Endothelial cell of umbilical vein (primary cell): ENCODE measurements around the gene EXOC1. TPM values are rescaled to one million over a fixed set of nuclear protein-coding genes. Genes with fewer than 3 reads are reported as not detected.

Experiments
- BruUV-seq: library from RNA; stranded (reverse); fragments of 400-500 nt; replicated peaks from 2 replicates; lab custom pipeline; 2021; lab: Mats Ljungman, UMichigan
- CTCF ChIA-PET: fragments of 300-600, 350-600 bp; sonication (Branson Sonifier 250); formaldehyde crosslinking; loops from one replicate; lab custom pipeline; 2021; ENCODE audit warnings: antibody characterized with exemption, inconsistent platforms; lab: Charles Lee
- POLR2A ChIA-PET: fragments of 300-600, 350-600 bp; sonication (Branson Sonifier 250); formaldehyde crosslinking; loops from one replicate; lab custom pipeline; 2021; ENCODE audit warnings: antibody characterized with exemption, inconsistent platforms; lab: Charles Lee
- DNase-seq: peaks from one replicate; pipeline ENCODE4 v3.0.0-alpha.2; 2011; ENCODE audit warnings: low read depth, low spot score
- FAIRE-seq: peaks from 2 replicates; lab custom pipeline; 2011; peaks lifted over from hg19 to GRCh38; lab: Jason Lieb, UNC
- H2AFZ ChIP-seq: 2 replicates; pipeline ENCODE4 v1.6.0; 2012; ENCODE audit warnings: low read depth, low read length, control low read depth, inconsistent platforms
- H3K27ac ChIP-seq: 2 replicates; pipeline ENCODE4 v1.5.1; 2011; ENCODE audit warnings: low read depth, mild to moderate bottlenecking, control low read depth, low read length, moderate library complexity; ENCODE audit not compliant: insufficient read depth
- H3K27me3 ChIP-seq, 2 experiments: 2 replicates each; pipeline versions ENCODE4 v1.6.0 to v1.6.1; 2011; ENCODE audit warnings: low read length in 2 of 2, mixed read lengths in 1 of 2; ENCODE audit not compliant: control insufficient read depth in 2 of 2, insufficient read depth in 2 of 2
- H3K36me3 ChIP-seq, 2 experiments: 2 replicates in 1 of 2; 3 replicates in 1 of 2; pipeline ENCODE4 v1.5.1; 2011; ENCODE audit warnings: low read length in 2 of 2, mild to moderate bottlenecking in 1 of 2, moderate library complexity in 1 of 2; ENCODE audit not compliant: control insufficient read depth in 2 of 2, insufficient read depth in 2 of 2; ENCODE audit errors: extremely low read depth in 1 of 2
- H3K4me1 ChIP-seq: 3 replicates; pipeline ENCODE4 v1.5.1; 2011; ENCODE audit warnings: mild to moderate bottlenecking, low read length; ENCODE audit not compliant: control insufficient read depth, insufficient read depth; ENCODE audit errors: extremely low read depth
- H3K4me2 ChIP-seq: 2 replicates; pipeline ENCODE4 v1.6.1; 2011; ENCODE audit warnings: low read length, control low read depth, mixed read lengths; ENCODE audit not compliant: insufficient read depth
- H3K4me3 ChIP-seq, 3 experiments: fragments of 200-600 bp in 1 of 3; sonication (generic), shearing (Covaris generic) in 1 of 3; replicated peaks in 1 of 3; 2 replicates each; pipeline ENCODE4 v1.5.1; 2011 to 2016; ENCODE audit warnings: control low read depth in 3 of 3, low read length in 3 of 3, mild to moderate bottlenecking in 2 of 3, inconsistent platforms in 1 of 3, low read depth in 1 of 3, moderate library complexity in 1 of 3; ENCODE audit not compliant: insufficient read depth in 1 of 3
- H3K79me2 ChIP-seq: 2 replicates; pipeline ENCODE4 v1.6.0; 2012; ENCODE audit warnings: low read length, inconsistent platforms; ENCODE audit not compliant: control insufficient read depth, insufficient read depth
- H3K9ac ChIP-seq: replicated peaks from 2 replicates; pipeline ENCODE3; 2011; ENCODE audit warnings: low read length, control low read depth; ENCODE audit not compliant: insufficient read depth; ENCODE audit errors: extremely low read depth
- H3K9me1 ChIP-seq: replicated peaks from 3 replicates; pipeline ENCODE4 v1.6.0; 2011; ENCODE audit warnings: mild to moderate bottlenecking, low read length; ENCODE audit not compliant: control insufficient read depth, insufficient read depth; ENCODE audit errors: extremely low read depth
- H3K9me3 ChIP-seq: replicated peaks from 2 replicates; pipeline ENCODE4 v1.5.1; 2012; ENCODE audit warnings: low read length, inconsistent platforms; ENCODE audit not compliant: control insufficient read depth, insufficient read depth
- H4K20me1 ChIP-seq: replicated peaks from 2 replicates; pipeline ENCODE3; 2011; ENCODE audit warnings: mild to moderate bottlenecking, low read length; ENCODE audit not compliant: control insufficient read depth, insufficient read depth; ENCODE audit errors: extremely low read depth
- CTCF ChIP-seq, 2 donors: IDR thresholded peaks; 1 replicate in 1 of 2; 2 replicates in 1 of 2; pipeline ENCODE4 v1.5.1; 2011; ENCODE audit warnings: low read length in 2 of 2, mild to moderate bottlenecking in 2 of 2, moderate library complexity in 2 of 2, control low read depth in 1 of 2, inconsistent platforms in 1 of 2, low read depth in 1 of 2; ENCODE audit not compliant: insufficient read depth in 1 of 2; ENCODE audit errors: extremely low read depth in 1 of 2
- EZH2 ChIP-seq: IDR thresholded peaks from 2 replicates; pipeline ENCODE4 v1.6.1; 2012; ENCODE audit warnings: borderline replicate concordance, low read depth, mild to moderate bottlenecking, moderate library complexity, low read length, inconsistent platforms; ENCODE audit not compliant: severe bottlenecking
- FOS ChIP-seq: IDR thresholded peaks from 2 replicates; pipeline ENCODE4 v1.6.1; 2011; ENCODE audit warnings: mild to moderate bottlenecking, low read length, moderate library complexity, borderline replicate concordance; ENCODE audit not compliant: insufficient read depth
- GATA2 ChIP-seq: IDR thresholded peaks from 2 replicates; pipeline ENCODE4 v1.7.0; 2011; ENCODE audit warnings: low read depth, mild to moderate bottlenecking, moderate library complexity, mixed read lengths, low read length; ENCODE audit not compliant: insufficient read length, insufficient read depth
- JUN ChIP-seq: IDR thresholded peaks from 2 replicates; pipeline ENCODE4 v1.6.1; 2011; ENCODE audit warnings: borderline replicate concordance, low read depth; ENCODE audit not compliant: insufficient read length, insufficient read depth
- MAX ChIP-seq: IDR thresholded peaks from 2 replicates; pipeline ENCODE4 v1.6.1; 2011; ENCODE audit not compliant: insufficient read depth, insufficient read length
- MYC ChIP-seq: IDR thresholded peaks from one replicate; pipeline ENCODE4 v1.6.1; 2011; ENCODE audit warnings: mild to moderate bottlenecking, low read depth, low read length
- POLR2A ChIP-seq: IDR thresholded peaks from 2 replicates; pipeline ENCODE4 v1.6.1; 2012; ENCODE audit warnings: low read depth, mild to moderate bottlenecking, control low read depth, low read length
- POLR2AphosphoS5 ChIP-seq: IDR thresholded peaks from 2 replicates; pipeline ENCODE4 v1.6.1; 2012; ENCODE audit warnings: low read depth, mild to moderate bottlenecking, control low read depth, low read length, moderate library complexity; ENCODE audit not compliant: insufficient read depth
- dilution Hi-C: fragments of 300-500 bp; cut with MboI; formaldehyde crosslinking; loops from one replicate; pipeline ENCODE4 v1.15.0; 2019; ENCODE audit warnings: low sequenced_read_pairs; ENCODE audit not compliant: extremely low pct_ligation_motif_present
- intact Hi-C: fragments of 100-400 bp; cut with micrococcal nuclease; formaldehyde crosslinking; loops from one replicate; pipeline ENCODE4 v1.10.0; 2022
- polyA plus RNA-seq, 4 experiments: library from polyadenylated mRNA; depleted of rRNA in 3 of 4; stranded (reverse) in 3 of 4; unstranded in 1 of 4; fragments of >200 nt; gene quantifications; 2 replicates each; pipeline versions ENCODE4 v1.2.1 to v1.2.3, GENCODE V29; 2011 to 2012; ENCODE audit warnings: missing spikeins in 1 of 4
- total RNA-seq: library from RNA; stranded (reverse); gene quantifications from 2 replicates; pipeline ENCODE4 v1.2.3, GENCODE V29; 2021

Gene EXOC1
- total and polyA plus RNA-seq, 2 donors (not counting 3 experiments of a cell fraction or from before 2014, with no cell fraction given): 11.6 to 33.3 TPM

GRCh38 chr4:55892156-55892555, 38.7 kb downstream of the EXOC1 start:
- FAIRE-seq (no peak), DNase-seq (no peak)
- no peak overlapping the region for H3K4me3 ChIP-seq
- ChIA-PET CTCF (no interaction called here), POLR2A (no interaction called here)
- no peaks in the 10 kb centered on the region for H4K20me1 ChIP-seq
- no peaks in the 10 kb centered on the region for H3K9me3 ChIP-seq
- no peak overlapping the region for H3K9ac ChIP-seq
- H3K4me2 ChIP-seq: no peak overlapping the region
- no peaks in the 10 kb centered on the region for H3K9me1 ChIP-seq
- TF ChIP-seq POLR2AphosphoS5 (no peak), FOS (no peak), POLR2A (no peak), GATA2 (no peak), EZH2 (no peak), MAX (no peak), MYC (no peak), CTCF (IDR thresholded peaks at IDR 0.05; ENCODE audit: extremely low read depth in 1 of 2, insufficient read depth in 1 of 2, low read depth in 1 of 2, low read length in 2 of 2) (no peak), JUN (no peak)
- H3K79me2 ChIP-seq: no peaks in the 10 kb centered on the region
- dilution Hi-C loops: no loop called here
- peaks cover 3 to 4% of the 10 kb centered on the region in 2 experiments for H3K36me3 ChIP-seq
- H3K27me3 ChIP-seq: no peaks in the 10 kb centered on the region
- BruUV-seq: no TSS peak
- no peak overlapping the region for H3K27ac ChIP-seq
- H3K4me1 ChIP-seq: no peaks in the 10 kb centered on the region
- no peak overlapping the region for H2AFZ ChIP-seq
- intact Hi-C loops: no loop called here
